Stimulated activated CD4-positive, alpha-beta T cell treated with anti-CD3 and anti-CD28 coated beads, Interleukin-15, amount 100 ng/mL, for 24 hours (primary cell): ENCODE data around the gene UST.
A peak's percentile ranks its signal among the peaks of the same experiment; 100 is the strongest.

Experiments used
- DNase-seq: peaks from one replicate; pipeline ENCODE4 v3.0.0-alpha.2; 2020

UST gene

GRCh38 chr6:149046822-149047246, 300.0 kb downstream of the UST start:
- DNase-seq, result no peak

DNA sequence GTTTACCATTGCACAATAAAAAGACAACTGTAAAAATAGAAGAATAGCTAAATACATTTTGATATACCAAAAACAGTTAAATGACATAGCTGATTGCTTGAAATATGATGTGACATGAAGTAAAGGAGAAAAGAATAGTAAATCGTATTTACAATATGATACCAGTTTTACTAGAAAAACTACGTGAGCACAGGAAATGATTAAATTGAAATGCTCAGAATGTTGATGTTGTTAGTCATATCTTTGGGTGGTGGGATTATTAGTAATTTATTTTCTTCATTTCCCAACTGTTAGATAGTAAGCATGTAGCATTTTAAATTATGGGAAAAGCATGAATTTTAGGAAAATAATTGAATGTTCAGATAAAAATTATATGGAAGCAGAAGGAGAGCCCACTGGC, 302.4 kb downstream of the UST start:
- DNase-seq, result no peak

- no peak for DNase-seq
Measured at GRCh38 chr6:149050160-149050559, 303.3 kb downstream of the UST start.

DNA sequence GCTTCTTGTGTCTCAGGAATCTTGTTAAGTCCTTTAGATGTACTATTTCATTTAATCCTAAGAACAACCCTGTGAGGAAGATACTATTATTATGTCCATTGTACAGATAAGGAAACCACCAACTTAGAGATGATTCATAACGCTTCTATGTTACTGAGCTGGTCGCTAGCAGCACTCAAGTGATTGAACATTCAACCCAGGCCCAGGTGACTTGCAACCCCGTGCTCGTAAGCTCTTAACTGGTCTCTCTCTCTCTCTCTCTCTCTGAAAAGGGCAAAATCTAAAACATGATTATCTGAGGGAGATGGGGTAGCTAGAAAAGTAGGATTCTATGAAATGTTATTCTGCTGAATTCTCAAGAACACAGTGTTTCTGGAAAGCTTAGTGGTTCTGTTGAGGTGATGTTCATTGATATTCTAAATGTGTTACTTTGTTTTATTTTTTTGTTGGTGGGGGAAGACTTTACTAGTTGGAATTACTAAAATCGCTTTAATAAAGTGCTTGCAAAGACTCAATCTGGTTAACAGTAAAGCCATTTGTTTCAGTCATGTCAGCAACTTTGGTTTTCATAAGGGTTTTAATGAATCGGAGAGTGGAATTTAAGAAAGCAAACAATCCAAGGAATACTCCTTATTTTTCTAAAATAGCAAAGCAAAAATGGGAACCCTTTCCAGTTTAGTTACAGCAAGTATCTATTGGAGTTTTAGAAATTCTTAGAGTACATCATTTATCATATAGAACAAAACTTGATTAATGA, 305.7 kb downstream of the UST start:
- no peak for DNase-seq

DNA sequence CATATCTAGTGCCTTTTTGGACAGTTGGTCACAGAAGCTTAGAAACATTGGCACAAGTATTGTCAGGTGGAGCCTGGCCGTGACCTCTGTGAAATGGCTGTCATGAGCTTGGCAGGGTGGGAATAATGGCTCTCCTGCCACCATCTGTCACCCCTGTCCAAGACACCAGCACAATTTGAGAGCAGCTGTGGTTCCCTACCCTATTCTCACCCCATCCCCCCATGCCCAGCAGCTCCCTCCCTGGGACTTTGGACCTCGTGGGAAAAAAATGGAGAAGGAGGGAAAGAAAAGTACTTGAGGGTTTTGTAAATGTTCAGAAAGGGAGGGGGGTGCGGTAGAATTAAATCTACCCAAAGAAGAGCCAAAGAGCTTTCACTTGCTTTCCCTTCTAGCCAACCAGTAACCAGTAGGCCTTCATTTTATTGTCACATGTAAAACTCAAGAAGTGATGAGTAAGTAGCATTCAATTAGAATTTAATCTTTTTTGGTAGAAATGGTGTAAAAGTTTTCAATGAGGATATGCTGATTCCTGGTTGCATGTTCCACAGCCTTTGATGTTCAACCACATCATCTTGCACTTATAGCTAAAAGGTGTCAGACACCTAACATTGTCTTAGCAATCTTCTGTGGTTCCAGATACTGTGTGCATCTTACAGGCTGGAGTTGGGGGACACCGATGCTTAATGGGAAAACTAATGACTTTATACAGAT, 307.2 kb downstream of the UST start:
- no peak for DNase-seq

DNA sequence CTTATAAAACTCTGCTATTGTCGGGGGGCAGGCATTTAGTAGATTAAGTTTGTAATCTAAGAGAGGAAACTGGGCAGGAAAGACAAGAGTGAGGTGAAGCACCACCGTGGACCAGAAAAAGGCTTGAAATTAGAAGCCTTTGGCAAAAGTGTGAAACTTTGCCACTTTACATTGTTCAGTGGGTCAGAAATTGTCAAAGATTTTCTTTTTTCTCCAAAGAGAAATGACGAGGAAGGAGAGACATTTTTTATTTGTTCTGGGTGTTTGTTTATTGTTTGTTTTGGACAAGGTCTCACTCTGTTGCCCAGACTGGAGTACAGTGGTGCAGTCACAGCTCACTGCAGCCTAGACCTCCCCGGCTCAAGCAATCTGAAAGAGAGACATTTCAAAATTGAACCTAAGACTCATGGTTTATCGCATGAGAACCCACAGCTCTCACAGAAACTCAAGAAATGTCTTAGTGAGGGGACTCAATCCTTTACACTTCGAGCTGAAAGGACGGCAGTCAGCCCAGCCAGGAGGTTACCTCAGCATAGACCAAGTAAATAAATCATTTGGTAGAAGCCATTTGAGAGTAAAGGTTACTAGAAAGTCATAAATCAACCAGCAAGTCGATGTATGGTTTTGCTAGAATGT, 307.8 kb downstream of the UST start:
- no peak for DNase-seq

DNA sequence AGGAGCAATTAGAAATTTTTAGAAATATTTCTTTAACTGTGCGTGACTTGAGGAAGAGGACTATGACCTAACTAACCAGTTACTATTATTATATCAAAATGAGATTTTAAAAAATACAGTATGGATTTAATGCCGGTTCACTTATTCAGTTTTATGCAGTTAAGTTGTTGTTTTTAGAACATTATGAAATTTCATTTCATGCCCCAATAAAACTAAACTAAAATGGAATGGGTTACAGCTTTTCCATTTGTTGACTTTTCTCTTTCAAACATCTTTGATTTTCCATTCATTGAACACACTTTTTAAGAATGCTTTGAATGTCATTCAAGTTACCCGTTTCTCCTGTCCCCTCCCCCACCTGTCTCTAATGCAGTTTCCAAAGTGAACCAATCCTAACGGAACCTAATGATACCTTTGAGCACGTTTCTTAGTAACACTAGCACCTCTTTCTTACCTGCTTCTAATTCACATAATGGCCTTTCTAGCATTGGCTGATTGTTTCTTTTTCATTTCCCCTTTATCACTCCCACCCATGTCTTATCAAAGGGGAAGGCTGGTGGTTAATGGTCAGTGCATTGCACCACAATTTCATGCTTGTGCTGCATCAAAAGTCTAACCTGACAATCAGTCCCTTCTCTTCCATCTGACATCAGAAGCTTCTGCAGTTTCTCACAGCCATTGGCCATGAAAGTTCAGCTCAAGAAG, 308.5 kb downstream of the UST start:
- no peak for DNase-seq

DNA sequence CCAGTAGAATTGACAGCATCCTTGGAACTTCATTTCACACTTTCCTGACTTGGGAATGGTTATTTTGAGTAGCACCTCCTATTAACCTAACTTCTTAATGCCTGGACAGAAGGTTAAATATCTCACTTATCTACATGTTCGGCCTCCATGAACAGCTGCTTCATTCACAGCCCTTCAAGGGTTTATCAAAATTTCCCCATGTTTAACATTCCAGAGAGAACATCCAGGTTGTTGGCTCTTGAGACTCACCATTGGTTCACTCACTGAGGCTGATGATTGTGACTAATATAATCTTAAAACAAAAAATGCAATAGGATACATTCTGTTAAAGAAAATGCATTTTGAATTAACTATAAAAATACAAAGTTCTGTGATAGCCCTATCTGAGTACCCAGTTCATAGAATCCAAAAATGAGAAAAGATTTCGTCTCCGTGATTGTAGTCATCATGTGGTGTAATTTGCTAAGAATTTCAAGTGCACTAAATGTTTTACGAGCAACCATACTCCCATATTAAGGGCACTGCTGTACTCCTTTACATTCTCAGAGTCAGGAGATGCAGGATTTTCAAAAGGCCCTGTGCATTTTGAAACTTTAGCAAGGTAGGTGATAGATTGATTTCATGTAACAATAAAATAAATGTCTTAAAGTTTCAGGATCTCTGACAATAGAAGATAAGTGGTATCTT, 310.1 kb downstream of the UST start:
- DNase-seq, result no peak

DNA sequence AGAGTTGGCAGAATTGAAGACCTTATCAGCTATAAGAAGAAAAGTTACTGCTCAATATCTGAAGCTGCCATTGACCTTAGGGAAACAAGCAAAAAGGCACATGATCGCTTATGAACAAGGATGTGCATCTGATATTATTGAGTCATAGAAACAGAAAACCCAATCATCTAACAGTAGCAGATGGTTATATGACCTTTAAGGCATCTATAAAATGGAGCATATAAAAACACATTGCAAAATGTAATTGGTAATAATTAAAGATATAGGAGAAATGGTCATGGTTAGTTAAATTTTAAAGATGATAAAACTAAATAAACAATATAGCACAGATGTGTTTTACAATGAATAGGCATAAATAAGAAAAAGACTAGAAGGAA, 310.6 kb downstream of the UST start:
- DNase-seq, result no peak

DNA sequence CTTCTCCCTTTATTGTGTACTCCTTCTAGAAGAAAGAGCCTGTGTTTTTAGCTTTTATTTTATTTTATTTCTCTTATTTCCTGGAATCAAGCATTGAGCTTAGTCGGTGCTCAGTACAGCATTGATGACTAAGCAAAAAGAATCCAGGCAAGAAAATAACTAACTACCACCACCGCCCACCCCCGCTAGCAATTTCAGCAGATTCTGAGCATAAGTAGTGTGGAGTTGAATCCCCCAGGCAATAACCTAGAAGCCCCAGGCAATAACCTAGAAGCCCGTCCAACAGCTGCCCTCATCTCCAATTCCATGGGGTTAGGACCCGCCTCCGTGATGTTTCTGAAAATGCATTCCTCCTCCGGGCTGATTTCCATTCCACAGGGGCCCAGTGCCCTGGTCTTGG, 312.7 kb downstream of the UST start:
- DNase-seq, result no peak

DNA sequence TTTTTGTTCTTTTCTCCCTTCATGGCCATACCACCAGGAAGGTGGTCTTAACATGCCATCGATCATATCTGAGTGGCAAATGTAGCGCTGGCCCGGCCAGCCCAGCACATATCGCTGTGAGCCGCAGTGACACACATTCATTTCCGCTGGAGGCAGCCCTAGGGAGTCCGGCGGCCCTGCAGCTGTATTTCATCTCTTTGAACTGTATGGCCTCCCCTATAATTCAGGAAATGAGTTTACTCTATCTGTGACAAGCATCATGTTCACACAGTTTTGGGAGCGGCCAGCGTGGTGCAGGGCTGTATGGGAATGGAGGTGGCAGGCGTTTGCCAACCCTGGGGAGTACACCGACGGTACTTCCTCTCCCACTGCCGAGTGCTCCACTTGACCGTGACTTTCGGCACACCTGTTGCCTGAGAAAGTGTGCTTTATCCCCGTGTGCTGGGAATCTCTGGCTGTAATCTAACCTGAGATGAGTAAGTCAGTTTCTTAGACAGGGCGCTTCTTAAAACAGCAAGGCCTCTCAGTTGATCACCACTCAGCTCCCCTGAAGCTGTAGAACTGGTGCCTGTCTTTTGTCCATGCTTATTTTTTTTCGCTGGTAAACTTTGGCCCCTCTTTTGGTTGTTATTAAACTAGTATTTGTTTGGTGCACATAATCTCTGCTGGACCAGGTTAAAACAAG, 313.6 kb downstream of the UST start:
- DNase-seq, result peak; percentile 67

DNA sequence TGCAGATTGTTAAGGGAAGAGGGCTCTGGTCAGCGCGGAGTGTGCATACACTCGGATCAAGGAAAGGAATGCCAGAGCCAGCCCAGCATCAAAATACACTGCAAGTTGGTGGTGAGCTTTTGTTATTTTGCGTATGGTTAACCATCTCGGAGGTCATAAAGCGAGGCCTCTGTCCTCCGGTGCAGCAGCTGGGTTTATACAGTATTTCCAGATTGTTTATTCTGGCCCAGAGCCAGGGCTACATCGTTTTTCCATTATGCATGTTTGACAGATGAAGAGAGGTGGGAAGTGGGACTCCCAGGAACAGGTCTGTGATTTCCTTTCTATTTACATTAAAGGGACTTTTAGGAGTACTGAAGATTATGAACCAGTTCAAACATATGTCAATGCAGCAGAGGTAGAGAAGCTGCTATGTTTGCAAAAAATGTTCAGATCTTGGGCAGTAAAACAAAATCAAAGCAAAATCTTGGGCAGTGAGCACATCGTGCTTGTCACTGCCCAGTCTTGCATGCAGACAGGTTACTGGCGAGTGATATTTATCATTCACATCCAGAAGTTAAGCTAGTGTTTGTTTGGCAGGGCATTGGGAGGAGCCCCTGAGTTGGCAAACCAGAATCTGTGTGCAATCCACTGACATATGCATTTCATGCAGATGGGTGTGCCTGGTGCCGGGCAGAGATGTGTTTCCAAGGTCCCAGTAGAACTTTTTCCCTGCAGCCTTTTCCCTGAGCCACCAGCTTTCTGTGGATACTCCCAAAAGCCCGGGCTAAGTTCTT, 314.3 kb downstream of the UST start:
- DNase-seq, result no peak

DNA sequence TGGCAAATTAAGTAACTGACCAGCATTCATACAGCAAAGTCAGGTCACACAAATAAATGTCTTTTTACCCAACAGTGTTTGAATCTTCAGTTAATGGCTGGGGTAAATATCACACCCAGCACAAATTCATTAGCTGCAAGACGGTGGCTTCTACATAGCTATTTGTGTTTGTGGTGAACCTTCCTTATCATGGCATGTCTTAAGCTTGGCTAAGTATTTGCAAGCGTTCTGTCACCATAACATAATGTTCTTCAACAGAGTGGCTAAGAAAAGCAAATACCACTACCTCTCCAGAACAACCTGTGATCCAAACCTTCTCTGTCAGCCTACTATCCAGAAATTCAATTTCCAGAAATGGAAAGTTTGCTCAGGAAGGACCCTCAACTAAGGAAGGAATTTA, 315.1 kb downstream of the UST start:
- DNase-seq, result no peak

DNA sequence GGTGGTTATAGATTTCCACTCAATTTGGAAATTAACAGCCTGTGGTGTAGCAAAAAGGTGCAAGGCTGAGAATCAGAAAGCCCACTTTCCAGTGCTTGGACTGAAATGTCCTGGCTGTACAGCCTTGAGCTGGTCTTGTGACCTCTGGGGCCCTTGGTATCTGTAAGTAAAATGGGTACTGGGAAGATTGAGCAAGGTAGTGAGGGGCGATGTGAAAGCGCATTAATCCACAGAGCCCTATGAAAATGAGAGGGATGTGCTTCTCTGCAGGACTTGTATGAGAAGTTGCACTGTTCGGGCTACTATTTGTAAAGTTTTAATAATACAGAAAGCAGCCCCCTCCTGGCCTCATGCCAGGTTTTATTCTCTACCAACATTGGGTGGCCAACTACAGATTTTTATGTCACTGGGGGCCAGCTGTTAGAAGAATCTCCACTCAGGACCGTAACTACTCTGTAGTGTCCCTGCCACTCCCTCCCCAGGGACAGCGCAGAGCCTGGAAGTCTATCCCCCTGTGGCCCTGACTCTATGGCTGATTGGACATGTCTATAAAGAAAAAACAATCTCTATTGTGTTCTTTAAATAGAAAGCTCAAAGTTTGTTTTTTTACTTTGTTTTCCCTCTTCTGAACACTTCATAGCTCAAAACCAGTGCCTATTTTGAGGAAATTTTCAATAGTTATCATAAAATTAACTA, 316.0 kb downstream of the UST start:
- DNase-seq, result no peak

GRCh38 chr6:149063468-149063867, 316.6 kb downstream of the UST start:
- DNase-seq, result no peak

- no peak for DNase-seq
Measured at GRCh38 chr6:149064001-149064659, 317.3 kb downstream of the UST start.

DNA sequence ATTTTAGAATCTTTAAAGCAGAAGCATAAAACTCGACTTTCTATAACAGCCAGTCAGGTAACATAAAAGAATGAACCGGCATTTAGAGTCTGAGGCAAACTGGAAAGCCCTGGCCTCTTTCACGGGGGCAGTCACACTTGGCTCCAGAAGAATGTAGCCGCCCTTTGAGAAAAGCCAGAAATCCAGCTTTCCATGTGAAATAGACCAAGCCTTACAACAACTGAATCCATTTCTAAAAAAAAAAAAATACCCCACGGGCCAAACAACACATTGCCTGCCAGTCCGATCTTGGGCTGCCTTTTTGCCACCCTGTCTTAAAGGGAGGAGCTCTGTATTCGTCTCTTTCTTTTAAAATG, 317.8 kb downstream of the UST start:
- DNase-seq, result no peak

GRCh38 chr6:149065121-149065520, 318.3 kb downstream of the UST start:
- no peak for DNase-seq

DNA sequence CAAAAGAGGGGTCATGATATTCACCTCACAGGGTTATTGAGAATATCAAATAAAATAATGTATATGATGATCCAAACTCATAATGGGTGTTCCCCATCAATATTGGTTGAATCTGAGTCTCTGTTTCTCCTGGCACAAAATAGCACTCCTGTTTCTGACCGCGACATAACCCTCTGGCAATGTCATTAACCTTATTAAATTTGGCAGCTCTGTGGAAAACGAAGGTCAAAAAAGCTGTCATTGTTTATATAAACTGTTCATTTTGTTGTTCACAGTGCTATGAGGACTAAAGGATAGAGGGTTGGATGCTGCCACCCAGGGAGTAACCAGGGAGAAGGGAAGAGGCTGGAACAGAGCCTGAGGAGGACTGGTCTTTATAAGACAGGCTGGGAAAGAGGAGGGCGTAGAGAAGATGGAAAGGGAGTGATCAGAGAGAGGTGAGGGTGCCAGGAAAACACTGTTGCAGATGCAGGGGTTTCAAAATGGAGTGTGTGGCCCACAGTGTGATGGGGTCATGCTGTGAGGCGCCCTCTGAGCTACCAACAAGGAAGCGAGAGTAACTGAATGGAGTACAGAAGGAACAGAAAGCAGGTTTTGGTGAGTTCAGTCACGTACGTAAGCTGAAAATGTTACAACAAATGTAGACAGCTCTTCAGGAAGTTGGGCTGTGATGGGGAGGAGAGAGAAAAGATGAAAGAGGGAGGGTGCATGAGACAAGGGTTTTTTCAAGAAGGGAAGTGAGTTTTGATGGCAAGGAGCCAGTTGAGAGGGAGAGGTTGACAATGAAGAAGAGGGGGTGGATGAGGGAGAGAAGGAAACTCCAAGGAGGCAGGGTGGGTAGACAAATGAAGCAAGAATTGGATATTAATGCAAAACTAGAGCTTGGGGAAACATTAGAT, 319.1 kb downstream of the UST start:
- DNase-seq, result peak; percentile 24
